ENCODE data around the gene TVP23A.

The TVP23A gene

DNA sequence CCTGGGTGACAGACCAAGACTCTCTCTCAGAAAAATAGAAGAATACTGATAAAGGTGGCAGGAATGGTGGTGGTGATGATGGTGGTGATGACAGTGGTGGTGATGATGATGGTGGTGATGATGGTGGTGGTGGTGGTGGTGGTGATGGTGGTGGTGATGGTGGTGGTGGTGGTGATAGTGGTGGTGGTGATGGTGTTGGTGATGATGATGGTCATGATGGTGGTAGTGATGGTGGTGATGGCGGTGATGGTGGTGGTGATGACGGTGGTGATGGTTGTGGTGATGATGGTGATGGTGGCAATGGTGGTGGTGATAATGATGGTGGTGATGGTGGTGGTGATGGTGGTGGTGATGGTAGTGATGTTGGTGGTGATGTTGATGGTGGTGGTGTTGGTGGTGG lies 40.4 kb upstream of the TVP23A start:
- TF ChIP-seq, protein P1, sequence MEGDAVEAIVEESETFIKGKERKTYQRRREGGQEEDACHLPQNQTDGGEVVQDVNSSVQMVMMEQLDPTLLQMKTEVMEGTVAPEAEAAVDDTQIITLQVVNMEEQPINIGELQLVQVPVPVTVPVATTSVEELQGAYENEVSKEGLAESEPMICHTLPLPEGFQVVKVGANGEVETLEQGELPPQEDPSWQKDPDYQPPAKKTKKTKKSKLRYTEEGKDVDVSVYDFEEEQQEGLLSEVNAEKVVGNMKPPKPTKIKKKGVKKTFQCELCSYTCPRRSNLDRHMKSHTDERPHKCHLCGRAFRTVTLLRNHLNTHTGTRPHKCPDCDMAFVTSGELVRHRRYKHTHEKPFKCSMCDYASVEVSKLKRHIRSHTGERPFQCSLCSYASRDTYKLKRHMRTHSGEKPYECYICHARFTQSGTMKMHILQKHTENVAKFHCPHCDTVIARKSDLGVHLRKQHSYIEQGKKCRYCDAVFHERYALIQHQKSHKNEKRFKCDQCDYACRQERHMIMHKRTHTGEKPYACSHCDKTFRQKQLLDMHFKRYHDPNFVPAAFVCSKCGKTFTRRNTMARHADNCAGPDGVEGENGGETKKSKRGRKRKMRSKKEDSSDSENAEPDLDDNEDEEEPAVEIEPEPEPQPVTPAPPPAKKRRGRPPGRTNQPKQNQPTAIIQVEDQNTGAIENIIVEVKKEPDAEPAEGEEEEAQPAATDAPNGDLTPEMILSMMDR (IDR thresholded peaks at IDR 0.05; ENCODE audit: insufficient read depth, low read depth, low read length, missing control alignments) = no peak
- no peak overlapping the region for H3K4me3 ChIP-seq (ENCODE audit: low read length)
- no peak for DNase-seq (ENCODE audit: low read depth)

DNA sequence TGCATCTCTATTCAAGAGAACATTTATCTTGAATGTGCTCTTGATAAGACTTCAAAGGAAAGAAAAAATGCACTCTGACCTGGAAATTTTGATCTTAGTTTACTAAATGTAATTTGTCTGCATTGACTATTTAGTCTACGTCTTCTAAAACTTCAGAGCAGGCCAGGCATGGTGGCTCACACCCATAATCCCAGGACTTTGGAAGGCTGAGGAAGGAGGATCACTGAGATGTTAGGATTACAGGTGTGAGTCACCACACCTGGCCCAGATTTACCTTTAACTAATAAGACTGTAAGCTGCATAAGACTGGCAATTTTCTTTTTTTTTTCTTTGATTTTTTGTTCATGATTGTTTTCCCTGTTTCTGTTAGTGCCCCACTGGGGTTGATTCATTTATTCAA lies 39.6 kb upstream of the TVP23A start:
- peak; percentile 26 for DNase-seq (ENCODE audit: low read depth)
- no peak overlapping the region for H3K4me3 ChIP-seq (ENCODE audit: low read length)
- TF ChIP-seq, protein P1 (IDR thresholded peaks at IDR 0.05; ENCODE audit: insufficient read depth, low read depth, low read length, missing control alignments) = no peak

DNA sequence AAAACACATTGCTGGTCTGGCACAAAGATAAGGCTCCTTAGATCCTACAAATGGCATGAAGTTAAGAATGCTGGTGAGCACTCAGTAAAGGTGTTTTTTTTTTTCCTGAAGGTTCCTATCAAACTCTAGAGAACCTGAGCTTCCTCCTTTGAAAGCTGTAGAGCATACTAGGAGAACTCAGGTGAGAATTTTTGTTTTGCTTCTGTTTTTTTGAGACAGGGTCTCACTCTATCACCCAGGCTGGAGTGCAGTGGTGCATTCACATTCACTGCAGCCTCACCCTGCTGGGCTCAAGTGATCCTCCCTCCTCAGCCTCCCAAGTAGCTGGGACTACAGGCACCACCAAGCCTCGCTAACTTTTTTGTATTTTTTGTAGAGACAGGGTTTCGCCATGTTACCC lies 37.4 kb upstream of the TVP23A start:
- TF ChIP-seq, protein P1 (IDR thresholded peaks at IDR 0.05; ENCODE audit: insufficient read depth, low read depth, low read length, missing control alignments) = no peak
- H3K4me3 ChIP-seq (ENCODE audit: low read length) = no peak overlapping the region
- DNase-seq (ENCODE audit: low read depth) = no peak

DNA sequence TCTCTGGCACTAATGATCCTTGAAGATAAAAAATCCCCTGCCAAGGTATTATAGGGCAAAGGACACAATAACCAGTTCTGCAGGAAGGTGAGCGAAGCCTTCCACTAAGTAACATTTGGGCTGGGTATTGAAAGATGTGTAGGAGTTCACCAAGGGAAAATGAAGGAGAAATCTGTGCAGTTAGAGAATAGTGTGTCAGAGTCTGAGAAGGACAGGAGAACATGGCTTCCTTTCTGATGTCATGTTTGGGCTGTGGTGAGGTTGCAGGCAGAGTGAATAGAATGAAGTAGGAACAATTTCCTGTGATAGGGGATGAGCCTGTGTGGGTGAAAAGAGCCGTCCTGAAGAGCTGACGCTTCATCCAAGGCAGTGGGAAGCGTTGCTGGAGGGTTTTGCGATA lies 34.4 kb upstream of the TVP23A start:
- H3K4me3 ChIP-seq (ENCODE audit: low read length) = no peak overlapping the region
- peak; percentile 38 for DNase-seq (ENCODE audit: low read depth)
- TF ChIP-seq, protein P1 (IDR thresholded peaks at IDR 0.05; ENCODE audit: insufficient read depth, low read depth, low read length, missing control alignments) = no peak

DNA sequence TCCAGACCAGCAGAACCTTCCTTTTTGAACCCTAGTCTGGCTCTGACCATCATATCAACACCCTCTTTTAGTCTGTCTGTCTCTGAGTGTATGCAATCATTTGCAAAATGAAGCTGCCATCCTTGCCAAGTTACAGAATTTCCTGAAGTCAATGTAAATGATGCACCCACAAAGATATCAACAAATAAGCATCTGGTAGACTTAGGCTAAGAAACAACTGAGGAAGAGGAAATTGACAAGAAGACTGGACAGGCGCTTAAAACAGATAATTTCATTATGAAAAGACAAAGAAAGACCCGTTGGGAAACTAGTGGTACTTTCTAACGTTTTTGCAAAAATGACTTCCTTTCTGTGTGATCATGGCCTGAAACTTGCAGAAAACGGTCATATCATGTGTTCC lies 33.7 kb upstream of the TVP23A start:
- TF ChIP-seq, protein P1 (IDR thresholded peaks at IDR 0.05; ENCODE audit: insufficient read depth, low read depth, low read length, missing control alignments) = no peak
- H3K4me3 ChIP-seq (ENCODE audit: low read length) = no peak overlapping the region
- no peak for DNase-seq (ENCODE audit: low read depth)

DNA sequence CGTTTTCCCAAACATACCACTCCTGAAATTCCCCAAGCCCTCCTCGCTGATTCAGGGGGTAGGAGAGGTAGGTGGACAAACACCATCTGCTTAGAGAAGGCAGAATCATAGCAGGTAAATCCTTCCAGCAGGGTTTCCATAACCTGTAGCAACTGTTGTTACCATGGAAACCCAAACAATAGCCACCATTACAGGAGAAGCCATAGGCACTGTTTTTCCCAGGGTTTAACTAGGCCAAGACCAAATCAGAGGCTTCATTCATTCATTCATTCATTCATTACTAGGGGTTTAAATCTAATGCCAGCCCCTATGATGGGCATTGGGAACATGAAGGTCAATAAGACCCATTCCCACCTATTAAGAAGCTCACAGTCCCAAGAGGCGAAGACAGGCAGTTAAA lies 32.9 kb upstream of the TVP23A start:
- TF ChIP-seq, protein P1 (IDR thresholded peaks at IDR 0.05; ENCODE audit: insufficient read depth, low read depth, low read length, missing control alignments) = no peak
- no peak for DNase-seq (ENCODE audit: low read depth)
- H3K4me3 ChIP-seq (ENCODE audit: low read length) = no peak overlapping the region

DNA sequence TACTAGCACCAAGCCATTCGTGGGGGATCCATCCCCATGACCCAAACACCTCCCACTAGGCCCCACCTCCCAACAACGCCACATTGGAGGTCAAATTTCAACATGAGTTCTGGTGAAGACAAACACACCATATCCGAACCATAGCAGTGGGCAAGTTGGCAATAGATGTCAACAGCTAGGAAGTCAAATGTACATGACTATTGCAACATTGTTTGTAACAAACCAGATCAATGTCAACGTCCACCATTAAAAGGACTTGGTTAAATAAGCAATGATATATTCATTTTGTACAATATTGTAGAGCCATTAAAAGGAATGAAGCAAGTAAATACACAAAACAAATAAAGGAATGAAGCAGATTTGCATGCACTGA lies 31.9 kb upstream of the TVP23A start:
- DNase-seq (ENCODE audit: low read depth) = no peak
- no peak overlapping the region for H3K4me3 ChIP-seq (ENCODE audit: low read length)
- TF ChIP-seq, protein P1 (IDR thresholded peaks at IDR 0.05; ENCODE audit: insufficient read depth, low read depth, low read length, missing control alignments) = no peak

All from epithelial cell of esophagus (primary cell).